NCI-H2081 treated with DMSO at 0.1 percent for 48 hours (cell line): Measurements from ENCODE around the gene SRP54.
"Not testable (repeated sequence)": the region's sequence is repeated elsewhere in the genome, so short reads cannot be mapped to it uniquely, and the experiment has no call there.

Source experiments
- DNase-seq: peaks from one replicate; lab custom pipeline; 2025; lab: John Stamatoyannopoulos, UW

Gene SRP54

GRCh38 chr14:35046751-35047536 is 64.2 kb downstream of the SRP54 start:
- no peak for DNase-seq

- DNase-seq = no peak
These were observed 65.3 kb downstream of the SRP54 start for GRCh38 chr14:35047976-35048513.

DNA sequence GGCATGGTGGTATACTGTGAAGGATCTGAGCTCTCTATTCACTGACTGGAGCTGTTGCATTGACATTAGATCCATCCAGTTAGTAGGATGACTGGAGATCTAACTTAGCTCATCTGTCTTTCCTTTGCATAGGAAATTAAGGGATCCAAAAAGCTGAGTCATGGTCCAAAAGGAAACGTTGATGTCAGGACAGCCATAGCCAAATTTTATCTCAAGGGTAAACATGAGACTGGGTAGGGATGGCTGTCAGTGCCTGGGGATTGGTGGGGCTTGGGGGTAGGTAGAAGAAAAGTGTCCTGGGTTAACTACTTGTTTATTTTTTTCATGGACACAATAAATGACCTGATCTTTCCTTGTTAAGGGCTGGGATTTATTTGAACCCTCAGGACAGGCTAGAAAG is 67.9 kb downstream of the SRP54 start:
- DNase-seq = no peak

DNA sequence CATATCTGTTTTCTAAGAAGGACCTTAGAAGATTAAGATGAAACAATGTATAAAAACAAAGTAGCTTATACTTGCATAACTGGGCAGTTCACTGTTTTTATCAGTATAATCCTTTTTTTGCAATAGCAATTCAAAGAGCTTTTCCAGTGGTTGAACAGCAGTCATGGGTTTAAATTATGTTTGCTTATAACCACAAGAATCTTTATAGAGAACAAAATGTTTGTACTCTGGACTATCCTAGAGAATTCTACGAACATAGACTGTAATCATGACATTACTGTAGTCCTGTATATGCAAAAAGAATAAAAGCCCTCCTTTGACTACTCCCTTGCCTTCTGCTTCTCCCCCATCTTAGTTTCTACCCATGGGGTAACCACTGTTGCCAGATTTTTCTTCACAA is 69.0 kb downstream of the SRP54 start:
- no peak for DNase-seq

- DNase-seq = no peak
These were observed 69.8 kb downstream of the SRP54 start for GRCh38 chr14:35052637-35053036.

DNA sequence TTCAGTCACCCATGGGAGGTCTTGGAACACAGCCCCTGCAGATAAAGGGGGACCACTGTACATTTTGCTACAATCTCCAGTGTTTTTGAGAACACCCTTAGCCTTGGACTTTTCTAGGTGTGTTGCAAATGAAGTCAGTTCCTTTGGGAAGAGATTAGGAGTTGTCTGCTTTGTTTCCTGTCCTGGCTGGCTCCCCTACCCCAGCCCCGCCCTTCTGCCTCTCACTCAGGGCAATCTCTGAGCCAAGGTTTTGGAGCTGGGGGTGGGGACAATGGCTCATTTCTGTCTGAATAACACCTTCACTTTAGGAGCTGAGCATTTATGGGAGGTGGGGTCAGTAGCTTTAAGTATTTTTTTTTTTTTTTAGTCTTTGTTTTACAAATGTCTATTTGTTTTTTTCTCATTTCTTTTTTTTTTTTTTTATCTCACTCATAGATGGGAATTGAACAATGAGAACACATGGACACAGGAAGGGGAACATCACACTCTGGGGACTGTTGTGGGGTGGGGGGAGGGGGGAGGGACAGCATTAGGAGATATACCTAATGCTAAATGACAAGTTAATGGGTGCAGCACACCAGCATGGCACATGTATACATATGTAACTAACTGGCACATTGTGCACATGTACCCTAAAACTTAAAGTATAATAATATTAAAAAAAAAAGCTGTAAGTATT is 78.5 kb downstream of the SRP54 start:
- DNase-seq = not testable (repeated sequence)

DNA sequence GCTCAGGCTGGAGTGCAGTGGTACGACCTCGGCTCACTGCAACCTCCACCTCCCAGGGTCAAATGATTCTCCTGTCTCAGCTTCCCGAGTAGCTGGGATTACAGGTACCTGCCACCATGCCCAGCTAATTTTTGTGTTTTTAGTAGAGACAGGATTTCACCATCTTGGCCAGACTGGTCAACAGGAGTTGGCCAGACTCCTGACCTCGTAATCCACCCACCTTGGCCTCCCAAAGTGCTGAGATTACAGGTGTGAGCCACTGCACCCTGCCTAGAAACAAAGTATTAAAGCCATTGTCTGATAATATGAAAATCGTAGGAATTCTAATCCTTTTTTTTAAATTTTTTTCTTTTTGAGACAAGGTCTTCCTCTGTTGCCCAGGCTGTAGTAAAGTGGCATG is 82.9 kb downstream of the SRP54 start:
- not testable (repeated sequence) for DNase-seq

- no peak for DNase-seq
These were observed 85.6 kb downstream of the SRP54 start for GRCh38 chr14:35068238-35069012.

GRCh38 chr14:35072226-35072625 is 89.4 kb downstream of the SRP54 start:
- no peak for DNase-seq

- DNase-seq = no peak
These were observed 90.7 kb downstream of the SRP54 start for GRCh38 chr14:35073486-35073885.

DNA sequence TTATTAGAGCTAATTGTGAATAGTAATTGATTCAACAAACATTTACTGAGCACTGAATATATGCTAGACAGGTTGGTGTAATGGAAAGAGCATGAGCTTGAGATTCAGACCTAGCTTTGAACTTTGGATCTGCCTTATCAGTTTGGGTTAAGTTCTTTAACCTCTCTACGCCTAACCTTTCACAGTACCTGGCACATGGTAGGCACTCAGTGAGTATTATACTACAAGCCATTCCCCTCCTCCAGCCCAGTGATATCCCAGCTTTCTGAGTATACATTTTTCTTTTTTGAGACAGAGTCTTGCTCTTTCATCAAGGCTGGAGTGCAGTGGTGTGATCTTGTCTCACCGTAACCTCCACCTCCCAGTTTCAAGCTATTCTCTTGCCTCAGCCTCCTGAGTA is 95.3 kb downstream of the SRP54 start:
- no peak for DNase-seq
